SK-N-SH (cell line): ENCODE measurements around the gene SYNDIG1L. TPM values are rescaled to one million over a fixed set of nuclear protein-coding genes. Genes with fewer than 3 reads are reported as not detected.
A peak's percentile ranks its signal among the peaks of the same experiment; 100 is the strongest.

Source experiments
- CTCF ChIA-PET: fragments of 300-600, 350-600 bp; formaldehyde crosslinking; extraction: SDS; loops from one replicate; lab custom pipeline; 2021; lab: Yijun Ruan, JAX
- POLR2A ChIA-PET: fragments of 350-600 bp; sonication (Branson Sonifier 250); formaldehyde crosslinking; extraction: SDS; loops from one replicate; lab custom pipeline; 2020; ENCODE audit warnings: antibody characterized with exemption, inconsistent platforms; lab: Yijun Ruan, JAX
- DNase-seq: peaks from one replicate; pipeline ENCODE4 v3.0.0; 2012
- H2AFZ ChIP-seq: fragments of 200-600 bp; sonication (generic); 2 replicates; pipeline ENCODE4 v1.8.1; 2016; ENCODE audit warnings: antibody characterized with exemption, mild to moderate bottlenecking, low read depth
- H3F3A ChIP-seq: fragments of 200-600 bp; sonication (generic); replicated peaks from 2 replicates; pipeline ENCODE3; 2016; ENCODE audit warnings: antibody characterized with exemption, mild to moderate bottlenecking; ENCODE audit not compliant: insufficient read depth
- H3K27ac ChIP-seq, 2 experiments: fragments of 200-500 bp in 1 of 2; fragments of 200-600 bp in 1 of 2; sonication (Bioruptor generic) in 1 of 2; sonication (generic), shearing (Covaris generic) in 1 of 2; 2 replicates each; pipeline versions ENCODE4 v1.5.1 to v1.6.1; 2014 to 2016; ENCODE audit warnings: low read depth in 2 of 2, inconsistent platforms in 1 of 2, low read length in 1 of 2, mild to moderate bottlenecking in 1 of 2, mixed read lengths in 1 of 2
- H3K27me3 ChIP-seq: fragments of 200-600 bp; sonication (generic), shearing (Covaris generic); 2 replicates; pipeline ENCODE4 v1.6.1; 2016; ENCODE audit warnings: mixed run types; ENCODE audit not compliant: insufficient read depth
- H3K36me3 ChIP-seq, 2 experiments: fragments of 200-500 bp in 1 of 2; fragments of 200-600 bp in 1 of 2; sonication (Bioruptor generic) in 1 of 2; sonication (generic) in 1 of 2; replicated peaks in 1 of 2; 2 replicates each; pipeline versions ENCODE3 to v1.5.1; 2014 to 2016; ENCODE audit warnings: low read length in 1 of 2, mild to moderate bottlenecking in 1 of 2; ENCODE audit not compliant: insufficient read depth in 2 of 2, control insufficient read depth in 1 of 2
- H3K4me1 ChIP-seq, 2 experiments: fragments of 200-500 bp in 1 of 2; fragments of 200-600 bp in 1 of 2; sonication (Bioruptor generic) in 1 of 2; sonication (generic), shearing (Covaris generic) in 1 of 2; 2 replicates each; pipeline versions ENCODE4 v1.5.1 to v1.6.1; 2014 to 2016; ENCODE audit warnings: low read depth in 1 of 2, low read length in 1 of 2, mixed run types in 1 of 2; ENCODE audit not compliant: insufficient read depth in 2 of 2, control insufficient read depth in 1 of 2
- H3K4me2 ChIP-seq: fragments of 200-600 bp; sonication (generic), shearing (Covaris generic); 2 replicates; pipeline ENCODE4 v1.6.1; 2017; ENCODE audit warnings: mixed run types
- H3K4me3 ChIP-seq, 2 experiments: fragments of 200-500 bp in 1 of 2; fragments of 200-600 bp in 1 of 2; sonication (Bioruptor generic) in 1 of 2; sonication (generic), shearing (Covaris generic) in 1 of 2; 2 replicates each; pipeline versions ENCODE4 v1.5.1 to v1.8.1; 2014 to 2016; ENCODE audit warnings: low read depth in 2 of 2, inconsistent platforms in 1 of 2, low read length in 1 of 2, mild to moderate bottlenecking in 1 of 2, mixed read lengths in 1 of 2, moderate library complexity in 1 of 2
- H3K79me2 ChIP-seq: fragments of 200-600 bp; sonication (generic); 2 replicates; pipeline ENCODE4 v1.8.1; 2017; ENCODE audit warnings: mild to moderate bottlenecking; ENCODE audit not compliant: insufficient read depth
- H3K9ac ChIP-seq: fragments of 200-600 bp; sonication (generic); 2 replicates; pipeline ENCODE4 v1.6.1; 2017; ENCODE audit warnings: mixed run types
- H3K9me2 ChIP-seq: fragments of 200-600 bp; sonication (generic); 2 replicates; pipeline ENCODE4 v1.6.1; 2017; ENCODE audit warnings: mixed run types
- H3K9me3 ChIP-seq: fragments of 200-600 bp; sonication (generic); 2 replicates; pipeline ENCODE4 v1.6.1; 2017; ENCODE audit warnings: mixed run types, mild to moderate bottlenecking, moderate library complexity
- H4K20me1 ChIP-seq: fragments of 200-600 bp; sonication (generic); 2 replicates; pipeline ENCODE4 v1.6.1; 2017; ENCODE audit warnings: mild to moderate bottlenecking, mixed run types; ENCODE audit not compliant: insufficient read depth
- FOSL2 ChIP-seq: IDR thresholded peaks from 2 replicates; pipeline ENCODE4 v1.4.0; 2012; ENCODE audit warnings: low read depth, mild to moderate bottlenecking, moderate library complexity, borderline replicate concordance
- FOXJ3 ChIP-seq: sonication (generic); formaldehyde crosslinking; IDR thresholded peaks from 2 replicates; pipeline ENCODE4 v1.5.1; 2020; ENCODE audit warnings: mild to moderate bottlenecking, missing genetic modification reagents
- FOXM1 ChIP-seq: IDR thresholded peaks from 2 replicates; pipeline ENCODE4 v1.4.0; 2012; ENCODE audit warnings: low read depth, mild to moderate bottlenecking
- GATA2 ChIP-seq: sonication (generic); formaldehyde crosslinking; IDR thresholded peaks from 2 replicates; pipeline ENCODE4 v1.5.0; 2020; ENCODE audit warnings: mild to moderate bottlenecking, missing genetic modification reagents
- MXI1 ChIP-seq: IDR thresholded peaks from 2 replicates; pipeline ENCODE4 v1.6.1; 2012; ENCODE audit warnings: mild to moderate bottlenecking, low read depth, low read length, improper control_type of control experiment
- NFIC ChIP-seq: IDR thresholded peaks from 2 replicates; pipeline ENCODE4 v1.4.0; 2012; ENCODE audit warnings: borderline replicate concordance
- RAD21 ChIP-seq: IDR thresholded peaks from 2 replicates; pipeline ENCODE4 v1.6.1; 2012; ENCODE audit warnings: mild to moderate bottlenecking, low read length
- TCF12 ChIP-seq: IDR thresholded peaks from 2 replicates; pipeline ENCODE4 v1.4.0; 2012
- YY1 ChIP-seq: IDR thresholded peaks from 2 replicates; pipeline ENCODE4 v1.4.0; 2012; ENCODE audit warnings: low read depth, mild to moderate bottlenecking
- WGBS: methylation state at CpG from one replicate; pipeline ENCODE4 v1.1.6; 2017; ENCODE audit warnings: low lambda C conversion rate; 5-methylcytosine and 5-hydroxymethylcytosine counted together
- polyA plus RNA-seq, 3 experiments: library from polyadenylated mRNA; depleted of rRNA; stranded (reverse); fragments of >200 nt; gene quantifications; 2 replicates each; pipeline ENCODE4 v1.2.3, GENCODE V29; 2012
- TF ChIP-seq, protein P1 (sequence below): IDR thresholded peaks from 2 replicates; pipeline ENCODE4; 2012
- TF ChIP-seq, protein P2 (sequence below): fragments of 200-600 bp; sonication (generic); IDR thresholded peaks from 2 replicates; pipeline ENCODE4 v1.6.1; 2017; ENCODE audit warnings: antibody characterized with exemption, mild to moderate bottlenecking, moderate library complexity

SYNDIG1L gene
- polyA plus RNA-seq, 1 of the 3 experiments (the other 2 are of a cell fraction): not detected

DNA sequence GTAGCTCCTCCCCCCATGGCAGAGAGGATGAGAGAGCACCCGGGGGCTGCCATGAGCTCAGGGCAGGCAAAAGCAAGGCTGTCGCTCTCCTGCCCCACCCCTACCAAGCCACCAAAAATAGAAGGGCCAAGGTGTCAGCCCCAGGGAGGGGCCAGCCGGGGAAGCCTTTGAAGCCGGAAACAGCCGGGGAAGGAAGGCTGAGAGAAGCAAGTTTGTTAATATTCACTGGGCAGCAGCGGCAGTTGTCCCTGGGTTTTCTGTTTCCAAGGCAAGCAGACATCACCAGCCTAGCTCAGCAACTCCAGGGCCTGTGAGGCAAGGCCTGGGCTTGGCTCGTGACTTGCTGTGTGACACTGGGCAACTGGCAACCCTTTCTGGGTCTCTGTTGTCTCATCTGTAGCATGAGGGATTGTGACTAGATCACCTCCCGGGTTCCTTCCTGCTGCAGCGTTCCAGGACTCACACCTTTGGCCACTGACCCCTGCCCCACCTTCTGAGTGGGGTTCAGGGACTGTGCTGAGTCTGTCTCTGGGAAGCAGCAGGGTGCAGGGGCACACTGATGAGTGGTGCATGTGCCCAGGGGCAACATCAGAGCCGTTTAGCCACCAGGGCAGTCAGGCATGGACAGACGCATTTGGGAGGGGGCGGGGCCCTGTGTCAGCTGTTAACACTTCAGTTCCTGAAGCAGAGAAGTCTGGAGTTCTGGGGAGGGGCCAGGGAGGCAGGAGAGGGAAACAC is 24.3 kb downstream of the SYNDIG1L start:
- peaks cover 37% of the 10 kb centered on the region for H3K27me3 ChIP-seq
- TF ChIP-seq, protein P1, sequence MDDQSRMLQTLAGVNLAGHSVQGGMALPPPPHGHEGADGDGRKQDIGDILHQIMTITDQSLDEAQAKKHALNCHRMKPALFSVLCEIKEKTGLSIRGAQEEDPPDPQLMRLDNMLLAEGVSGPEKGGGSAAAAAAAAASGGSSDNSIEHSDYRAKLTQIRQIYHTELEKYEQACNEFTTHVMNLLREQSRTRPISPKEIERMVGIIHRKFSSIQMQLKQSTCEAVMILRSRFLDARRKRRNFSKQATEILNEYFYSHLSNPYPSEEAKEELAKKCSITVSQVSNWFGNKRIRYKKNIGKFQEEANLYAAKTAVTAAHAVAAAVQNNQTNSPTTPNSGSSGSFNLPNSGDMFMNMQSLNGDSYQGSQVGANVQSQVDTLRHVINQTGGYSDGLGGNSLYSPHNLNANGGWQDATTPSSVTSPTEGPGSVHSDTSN: no peak
- TF ChIP-seq FOSL2 (no peak), GATA2 (no peak), FOXJ3 (CRISPR knock-in tag) (no peak), TCF12 (no peak), RAD21 (no peak), MXI1 (no peak), YY1 (no peak), FOXM1 (no peak), NFIC (no peak)
- TF ChIP-seq, protein P2, sequence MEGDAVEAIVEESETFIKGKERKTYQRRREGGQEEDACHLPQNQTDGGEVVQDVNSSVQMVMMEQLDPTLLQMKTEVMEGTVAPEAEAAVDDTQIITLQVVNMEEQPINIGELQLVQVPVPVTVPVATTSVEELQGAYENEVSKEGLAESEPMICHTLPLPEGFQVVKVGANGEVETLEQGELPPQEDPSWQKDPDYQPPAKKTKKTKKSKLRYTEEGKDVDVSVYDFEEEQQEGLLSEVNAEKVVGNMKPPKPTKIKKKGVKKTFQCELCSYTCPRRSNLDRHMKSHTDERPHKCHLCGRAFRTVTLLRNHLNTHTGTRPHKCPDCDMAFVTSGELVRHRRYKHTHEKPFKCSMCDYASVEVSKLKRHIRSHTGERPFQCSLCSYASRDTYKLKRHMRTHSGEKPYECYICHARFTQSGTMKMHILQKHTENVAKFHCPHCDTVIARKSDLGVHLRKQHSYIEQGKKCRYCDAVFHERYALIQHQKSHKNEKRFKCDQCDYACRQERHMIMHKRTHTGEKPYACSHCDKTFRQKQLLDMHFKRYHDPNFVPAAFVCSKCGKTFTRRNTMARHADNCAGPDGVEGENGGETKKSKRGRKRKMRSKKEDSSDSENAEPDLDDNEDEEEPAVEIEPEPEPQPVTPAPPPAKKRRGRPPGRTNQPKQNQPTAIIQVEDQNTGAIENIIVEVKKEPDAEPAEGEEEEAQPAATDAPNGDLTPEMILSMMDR: no peak
- WGBS: 59% methylated on average over 9 of the region's 12 CpGs

DNA sequence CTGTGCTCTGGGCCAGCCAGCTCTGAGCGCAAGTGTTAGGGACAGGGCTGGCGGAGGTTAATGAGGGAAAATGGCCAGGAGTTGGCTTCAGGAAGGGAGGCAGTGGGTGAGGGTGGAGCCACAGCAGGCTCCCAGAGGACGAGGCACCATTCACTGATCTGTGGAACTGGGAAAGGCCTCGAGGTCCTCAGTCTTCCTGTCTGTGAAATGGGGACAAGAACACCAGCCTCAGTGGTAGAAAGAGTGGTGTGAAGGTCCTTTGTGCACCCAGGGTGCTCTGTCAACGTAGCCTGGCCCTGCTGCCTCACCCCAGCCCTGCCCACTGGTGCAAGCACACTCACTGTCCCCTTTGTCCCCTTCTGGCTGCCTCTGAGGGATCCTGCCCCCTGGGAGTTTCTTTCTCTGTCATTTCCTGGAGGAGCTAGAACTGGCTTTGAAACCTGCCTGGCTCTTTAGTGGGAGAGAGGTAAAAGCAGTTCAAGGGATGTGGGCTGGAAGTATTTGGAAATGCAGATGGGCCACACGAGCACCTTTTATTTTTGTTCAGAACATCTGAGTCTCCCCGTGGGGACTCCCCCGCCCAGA is 25.0 kb downstream of the SYNDIG1L start:
- H3K79me2 ChIP-seq: no peaks in the 10 kb centered on the region
- no peaks in the 10 kb centered on the region for H3K9me2 ChIP-seq
- CTCF ChIA-PET: interaction anchor here (1.2 to 1.4 kb wide), 2 partner anchors 18 to 78 kb away, joined by 4 to 9 read pairs; no protein-coding TSS in a partner anchor
- DNase-seq: no peak
- H3K36me3 ChIP-seq: no peaks in the 10 kb centered on the region
- no peaks in the 10 kb centered on the region for H3K9me3 ChIP-seq
- POLR2A ChIA-PET: no interaction called here
- H3K4me1 ChIP-seq: peaks cover 0 to 10% of the 10 kb centered on the region in 2 experiments; a peak in 1 of 4 replicates
- H3K4me2 ChIP-seq: no peak overlapping the region
- no peak overlapping the region for H3K27ac ChIP-seq
- no peak overlapping the region for H3K9ac ChIP-seq
- no peak overlapping the region for H3K4me3 ChIP-seq
- H3F3A ChIP-seq: no peaks in the 10 kb centered on the region
- TF ChIP-seq MXI1: no peak
- no peak overlapping the region for H2AFZ ChIP-seq
- no peaks in the 10 kb centered on the region for H4K20me1 ChIP-seq
- WGBS: 66% methylated on average over 8 of the region's 8 CpGs
- H3K27me3 ChIP-seq: peaks cover 44% of the 10 kb centered on the region

More for the DNA sequence above, 24.3 kb downstream of the SYNDIG1L start:
- no peaks in the 10 kb centered on the region for H3K9me3 ChIP-seq
- H3K79me2 ChIP-seq: no peaks in the 10 kb centered on the region
- no peaks in the 10 kb centered on the region for H4K20me1 ChIP-seq
- no peaks in the 10 kb centered on the region for H3F3A ChIP-seq
- peaks cover 0 to 10% of the 10 kb centered on the region in 2 experiments; a peak in 1 of 4 replicates for H3K4me1 ChIP-seq
- H3K9ac ChIP-seq: no peak overlapping the region
- DNase-seq: peak; percentile 63
- H3K4me3 ChIP-seq: no peak overlapping the region
- H2AFZ ChIP-seq: no peak overlapping the region
- no peaks in the 10 kb centered on the region for H3K36me3 ChIP-seq
- no peak overlapping the region for H3K4me2 ChIP-seq
- CTCF ChIA-PET: no interaction called here
- no peaks in the 10 kb centered on the region for H3K9me2 ChIP-seq
- no peak overlapping the region for H3K27ac ChIP-seq
- POLR2A ChIA-PET: no interaction called here
